Dedifferentiated amniotic fluid mesenchymal stem cell (primary cell): ENCODE data around the gene MGAT1.
"Not testable (repeated sequence)": the region's sequence is repeated elsewhere in the genome, so short reads cannot be mapped to it uniquely, and the experiment has no call there.

Experiments used
- DNase-seq: peaks from one replicate; pipeline ENCODE4 v3.0.0-alpha.2; 2016; ENCODE audit errors: extremely low spot score

Gene MGAT1

DNA sequence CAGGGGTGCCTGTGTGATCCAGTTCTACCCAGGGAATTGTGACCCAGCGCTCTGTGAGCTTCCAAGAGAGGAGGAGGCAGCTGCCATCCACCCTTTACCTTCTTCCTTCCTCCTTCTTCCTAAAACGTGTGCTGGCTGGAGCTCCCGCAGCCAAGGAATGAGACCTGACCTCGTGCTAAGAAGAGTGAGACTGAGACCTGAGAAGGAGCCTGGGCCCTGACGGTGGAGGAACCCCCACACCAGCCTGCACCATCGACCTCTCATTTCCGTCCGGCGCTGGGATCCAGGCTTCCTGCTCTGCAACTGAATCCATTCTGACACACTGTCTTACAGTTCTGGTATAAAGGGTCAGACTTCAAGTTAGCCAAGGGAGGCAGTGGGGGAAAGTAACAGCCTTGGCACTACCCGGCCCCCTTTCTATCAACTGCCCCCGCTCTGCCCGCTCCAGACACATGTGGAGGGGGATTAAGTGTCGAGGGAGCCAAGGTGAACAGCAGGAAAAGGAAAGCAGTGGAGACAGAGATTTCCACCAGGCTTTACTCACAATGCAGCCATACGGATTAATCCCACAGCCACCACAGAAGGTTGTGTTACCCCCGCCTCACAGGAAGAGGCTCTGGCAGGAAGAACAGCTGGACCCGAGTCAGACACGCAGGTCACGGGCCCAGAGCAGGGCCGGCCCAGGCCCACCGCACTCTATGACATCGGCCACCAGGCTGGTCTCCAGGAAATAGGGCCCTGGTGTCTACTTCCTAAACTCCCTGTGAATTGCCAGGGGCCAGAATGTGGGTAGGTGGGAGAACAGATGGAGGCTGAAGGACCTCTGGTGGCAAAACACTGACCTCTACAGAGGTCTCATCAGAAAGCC, 15.8 kb downstream of the MGAT1 start:
- no peak for DNase-seq

DNA sequence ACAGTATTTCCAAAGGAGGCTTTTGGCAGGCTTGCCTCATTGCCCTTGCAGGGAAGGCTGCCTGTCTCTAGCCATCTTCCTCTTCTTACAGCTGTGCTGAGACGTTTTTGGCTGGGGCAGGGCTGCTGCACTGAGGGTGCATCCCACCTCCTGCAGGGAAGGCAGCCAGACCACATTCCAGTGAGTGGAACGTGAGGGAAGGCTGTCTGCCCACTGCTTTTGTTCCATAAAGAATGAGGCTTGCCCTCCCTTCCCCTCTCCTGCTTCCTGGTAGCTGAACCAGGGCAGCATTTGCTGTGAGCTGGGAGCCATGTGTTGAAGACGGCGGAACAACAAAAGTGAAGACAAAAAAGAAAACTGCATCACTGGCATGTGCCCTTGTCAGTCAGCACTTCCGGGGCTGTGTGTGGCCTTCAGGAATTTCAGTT, 16.8 kb downstream of the MGAT1 start:
- peak; percentile 33 for DNase-seq

DNA sequence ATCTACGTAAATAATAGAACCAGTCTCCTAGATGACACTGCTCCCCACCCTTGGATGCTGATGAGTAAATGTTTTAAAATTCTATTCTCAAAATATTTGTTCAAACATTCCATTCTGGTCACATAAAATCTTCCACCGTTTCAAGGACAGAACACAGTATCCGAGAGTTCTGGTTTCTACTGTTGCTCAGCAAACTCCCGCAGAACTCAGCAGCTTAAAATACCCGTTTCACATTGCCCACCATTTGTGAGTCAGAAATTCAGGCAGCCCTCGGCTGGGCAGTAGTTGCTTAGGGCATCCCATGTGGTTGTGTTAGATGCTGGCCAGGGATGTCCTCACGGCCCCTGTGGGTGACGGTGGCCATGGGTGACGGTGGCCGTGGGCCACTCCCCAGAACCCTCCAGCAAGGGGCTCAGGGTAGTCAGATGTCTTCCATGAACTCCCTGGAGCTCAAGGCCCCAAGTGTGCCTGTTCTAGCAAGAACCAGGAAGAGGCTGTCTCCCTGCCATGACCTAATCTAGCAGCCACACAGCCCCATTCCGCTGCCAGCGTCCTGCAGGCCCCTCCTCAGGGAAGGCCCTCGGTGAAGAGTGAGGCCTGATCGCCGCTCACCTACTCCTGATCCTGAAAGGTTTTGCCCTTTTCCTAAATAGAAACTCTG, 17.4 kb downstream of the MGAT1 start:
- DNase-seq, result peak; percentile 75

DNA sequence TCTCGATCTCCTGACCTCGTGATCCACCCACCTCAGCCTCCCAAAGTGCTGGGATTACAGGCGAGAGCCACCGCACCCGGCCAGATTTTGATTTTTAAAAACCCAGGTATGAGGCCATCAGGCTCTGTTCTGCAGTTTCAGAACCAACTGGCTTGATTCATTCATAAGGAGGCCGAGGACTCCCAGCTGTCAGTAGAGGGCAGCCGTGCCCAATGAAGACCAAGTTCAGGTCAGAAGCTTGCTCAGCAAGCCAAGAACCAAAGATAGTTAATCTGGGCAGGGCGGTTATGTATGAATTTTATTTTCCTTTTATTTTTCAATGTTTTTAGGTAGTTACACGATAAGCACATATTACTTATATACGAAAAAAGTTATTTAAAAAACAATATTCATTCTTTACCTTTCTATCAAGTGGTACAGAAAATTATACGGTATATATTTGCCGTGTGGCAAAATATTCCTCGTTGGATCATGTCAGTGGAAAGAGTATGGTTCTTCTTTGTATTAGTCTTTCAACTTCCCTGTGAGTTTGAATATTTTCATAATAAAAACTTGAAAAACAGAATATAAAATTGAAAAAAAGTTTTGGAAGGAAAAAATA, 18.0 kb downstream of the MGAT1 start:
- peak; percentile 88 for DNase-seq

DNA sequence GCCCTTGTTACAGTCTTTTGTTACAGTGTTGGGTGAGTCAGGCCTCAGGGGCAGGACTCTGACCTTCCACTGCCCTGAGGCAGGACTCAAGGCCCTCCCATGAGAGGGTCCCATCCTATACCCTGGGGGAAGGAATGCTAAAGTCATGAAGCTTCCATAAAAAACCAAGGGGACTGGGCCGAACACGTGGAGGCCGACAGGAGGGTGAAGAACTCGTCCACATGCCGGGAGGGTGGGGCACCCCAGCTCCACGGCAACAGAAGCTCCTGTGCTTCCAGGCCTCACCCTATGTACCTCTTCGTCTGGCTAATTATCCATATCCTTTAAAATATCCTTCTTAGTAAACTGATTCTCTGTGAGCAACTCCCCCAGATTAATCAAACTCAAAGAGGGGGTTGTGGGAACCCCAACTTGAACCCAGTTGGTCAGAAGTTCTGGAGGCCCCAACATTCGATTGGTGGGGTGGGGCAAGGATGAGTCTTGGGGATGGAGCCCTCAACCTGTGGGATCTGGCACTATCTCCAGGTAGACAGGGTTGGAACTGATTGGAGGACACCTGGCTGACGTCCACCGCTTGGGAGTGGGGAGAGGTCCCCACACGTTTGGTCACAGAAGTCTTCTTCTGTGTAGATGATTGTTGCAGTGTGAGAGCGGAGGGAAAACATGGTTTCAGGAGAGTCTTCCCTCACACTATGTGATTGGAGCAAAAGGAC, 19.1 kb downstream of the MGAT1 start:
- DNase-seq, result no peak

DNA sequence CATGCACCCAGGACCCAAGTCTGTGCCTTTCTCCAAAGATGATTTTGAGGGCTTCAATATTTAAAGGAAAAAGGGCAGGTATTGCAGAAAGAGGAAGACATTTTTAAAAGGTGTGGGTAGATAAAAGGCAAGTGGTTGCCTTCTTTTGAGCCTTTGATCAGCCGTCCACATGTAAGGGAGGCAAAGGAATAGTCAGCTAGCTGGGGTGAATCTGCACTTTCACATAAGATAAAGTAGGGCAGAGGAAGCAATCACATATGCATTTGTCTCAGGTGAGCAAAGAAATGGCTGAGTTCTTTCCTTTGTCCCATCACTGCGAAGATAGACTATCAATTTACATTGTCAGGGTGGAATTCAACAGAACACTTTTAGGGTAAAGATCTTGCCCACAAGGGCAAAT, 19.9 kb downstream of the MGAT1 start:
- DNase-seq, result no peak

DNA sequence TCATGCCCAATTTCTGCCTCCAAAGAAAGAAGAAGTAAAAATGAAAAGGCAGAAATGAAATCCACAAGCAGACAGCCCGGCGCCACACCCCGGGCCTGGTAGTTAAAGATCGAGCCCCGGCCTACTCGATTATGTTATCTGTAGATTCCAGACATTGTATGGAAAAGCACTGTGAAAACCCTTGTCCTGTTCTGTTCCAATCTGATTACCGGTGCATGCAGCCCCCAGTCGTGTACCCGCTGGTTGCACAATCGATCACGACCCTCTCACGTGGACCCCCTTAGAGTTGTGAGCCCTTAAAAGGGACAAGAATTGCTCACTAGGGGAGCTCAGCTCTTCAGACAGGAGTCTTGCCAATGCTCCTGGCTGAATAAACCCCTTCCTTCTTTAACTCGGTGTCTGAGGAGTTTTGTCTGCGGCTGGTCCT, 20.7 kb downstream of the MGAT1 start:
- not testable (repeated sequence) for DNase-seq

DNA sequence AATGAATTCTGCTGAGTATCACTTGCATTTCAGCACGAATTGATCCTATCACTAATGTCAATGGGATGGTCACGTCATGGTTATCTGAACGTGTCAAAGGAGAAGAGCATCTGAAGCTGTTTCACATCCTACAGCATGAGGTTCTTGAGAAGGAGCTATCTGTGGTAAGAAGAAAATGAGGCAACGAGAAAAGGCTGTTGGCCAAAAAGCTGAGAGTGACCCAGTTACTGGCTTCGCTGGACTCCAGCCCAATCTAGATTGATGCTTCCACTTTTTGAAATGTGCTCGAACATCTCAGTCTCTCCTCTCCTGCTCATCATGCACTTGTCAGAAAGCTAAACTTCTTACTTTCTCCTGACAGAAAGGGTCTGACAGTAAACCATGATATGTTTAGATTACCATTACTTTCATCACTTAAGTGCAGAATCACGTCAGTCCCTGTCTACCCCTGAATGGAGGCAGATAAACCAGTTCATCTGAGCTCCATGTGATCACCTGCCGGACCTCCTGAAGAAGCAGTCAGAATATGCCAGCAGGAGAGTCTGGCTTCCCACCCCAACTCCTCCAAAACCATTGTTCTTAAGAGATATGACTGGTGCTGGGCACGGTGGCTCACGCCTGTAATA, 22.5 kb downstream of the MGAT1 start:
- DNase-seq, result no peak

DNA sequence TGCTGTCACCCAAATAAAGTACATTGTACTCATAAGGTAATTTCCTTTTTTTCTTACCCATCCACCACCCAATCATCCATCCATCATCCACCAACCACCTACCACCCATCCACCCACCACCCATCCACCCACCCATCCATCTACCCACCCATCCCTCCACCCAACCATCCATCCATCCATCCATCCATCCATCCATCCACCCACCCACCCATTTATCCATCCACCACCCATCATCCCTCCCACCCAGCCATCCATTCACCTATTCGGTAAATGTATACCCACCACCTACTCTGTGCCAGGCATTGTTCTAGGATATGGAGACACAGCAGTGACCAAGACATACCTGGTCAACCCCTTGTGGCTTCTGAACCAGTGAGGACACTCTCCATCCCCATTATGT, 25.1 kb downstream of the MGAT1 start:
- DNase-seq, result no peak

DNA sequence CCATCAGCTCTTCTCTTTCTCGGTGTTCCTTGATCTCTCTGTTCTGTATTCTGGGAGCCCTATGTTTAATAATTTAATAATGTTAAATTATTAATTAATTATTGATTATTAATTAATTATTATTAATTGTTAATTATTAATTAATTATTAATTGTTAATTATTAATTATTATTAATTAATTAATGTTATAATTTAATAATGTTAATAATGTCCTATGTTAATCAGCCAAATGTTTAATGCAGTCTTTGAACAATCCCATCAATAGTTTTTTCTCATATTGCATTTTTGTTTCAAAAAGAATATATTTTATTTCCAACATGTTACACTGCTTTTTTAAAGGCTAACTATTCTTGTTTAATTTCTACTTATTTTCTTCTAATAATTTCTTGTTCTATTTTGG, 26.2 kb downstream of the MGAT1 start:
- no peak for DNase-seq

DNA sequence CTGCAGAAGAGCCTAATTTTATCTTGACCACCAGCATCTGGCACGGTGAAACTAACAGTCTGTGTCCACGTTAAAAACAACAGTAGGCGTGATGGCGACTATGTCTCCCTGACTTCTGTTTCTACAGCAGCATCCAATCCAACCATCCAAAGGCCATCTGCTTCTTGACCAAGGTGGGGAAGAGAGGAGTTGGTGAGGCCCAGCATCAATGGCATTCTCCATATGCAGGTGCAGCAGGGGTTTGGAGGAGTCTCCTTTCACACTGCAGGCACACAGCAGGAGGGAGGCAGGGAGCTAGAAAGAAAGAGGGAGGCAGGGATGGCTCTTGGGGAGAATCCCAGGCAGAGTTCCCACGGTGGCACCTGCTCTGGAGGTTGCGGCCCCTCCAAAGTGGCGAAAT, 27.0 kb downstream of the MGAT1 start:
- no peak for DNase-seq

DNA sequence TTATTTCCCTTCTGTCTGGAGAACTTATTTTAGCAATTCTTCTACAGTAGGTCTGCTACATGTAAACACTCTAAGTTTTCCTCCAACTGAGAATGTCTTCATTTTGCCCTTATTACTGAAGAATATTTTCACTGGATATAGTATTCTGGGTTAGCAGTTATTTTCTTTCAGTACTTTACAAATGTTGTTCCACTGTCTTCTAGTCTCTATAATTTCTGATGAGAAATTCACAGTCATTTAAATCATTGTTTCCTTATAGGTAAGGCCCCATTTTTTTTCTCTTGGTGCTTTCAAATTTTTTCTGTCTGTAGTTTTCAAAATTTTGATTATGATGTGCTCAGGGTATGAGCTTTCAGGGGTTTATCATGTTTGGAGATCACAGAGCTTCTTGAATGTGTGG, 30.8 kb downstream of the MGAT1 start:
- no peak for DNase-seq

DNA sequence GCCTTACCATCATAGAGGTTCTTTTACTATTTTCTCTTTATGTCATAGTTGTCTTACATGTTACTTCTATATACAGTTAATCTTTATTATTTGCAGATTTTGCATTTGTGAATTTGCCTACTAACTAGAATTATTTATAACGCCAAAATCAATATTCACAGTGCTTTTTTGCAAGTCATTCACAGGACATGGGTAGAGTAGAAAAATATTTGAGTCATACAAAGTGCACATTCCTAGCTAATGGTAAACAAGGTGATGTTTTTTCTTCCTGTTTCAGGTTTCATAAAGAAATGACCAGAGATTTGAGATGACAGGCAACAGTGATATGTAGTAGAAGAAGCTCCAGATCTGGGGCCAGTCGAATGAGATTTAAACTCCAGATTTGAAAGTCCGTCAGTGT, 32.8 kb downstream of the MGAT1 start:
- DNase-seq, result no peak

DNA sequence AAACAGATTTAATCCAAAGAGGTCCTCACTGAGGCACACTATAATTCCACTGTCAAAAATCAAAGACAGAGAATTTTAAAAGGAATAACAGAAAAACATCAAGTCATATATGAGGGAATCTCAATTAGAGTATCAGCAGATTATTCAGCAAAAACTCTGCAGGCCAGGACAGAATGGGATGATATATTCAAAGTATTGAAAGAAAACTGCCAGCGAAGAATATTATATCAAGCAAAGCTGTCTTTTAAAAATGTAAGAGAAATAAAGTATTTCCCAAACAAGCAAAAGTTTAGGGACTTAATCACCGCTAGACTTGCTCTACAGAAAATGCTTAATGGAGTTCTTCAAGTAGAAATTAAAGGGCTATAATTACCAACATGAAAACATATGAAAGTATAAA, 47.0 kb downstream of the MGAT1 start:
- DNase-seq, result no peak

DNA sequence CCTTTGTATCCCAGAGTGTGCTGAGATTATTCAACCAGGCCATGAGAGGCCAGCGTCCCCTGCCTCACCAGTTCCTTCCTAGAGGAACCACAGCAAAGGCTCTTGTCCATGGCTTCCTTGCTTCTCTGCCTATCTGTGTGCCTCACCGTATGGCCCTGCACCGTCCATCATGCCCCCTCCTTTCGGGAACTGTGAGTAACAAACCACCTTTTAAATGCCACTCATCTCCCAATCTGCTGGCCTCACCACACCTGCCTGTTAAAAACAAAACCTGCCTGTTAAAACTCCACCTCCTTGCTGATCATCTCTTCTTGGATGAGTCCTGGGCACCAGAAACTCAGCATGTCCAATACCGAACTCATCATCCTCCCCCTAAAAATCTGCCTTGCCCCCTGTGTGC, 58.4 kb downstream of the MGAT1 start:
- no peak for DNase-seq

DNA sequence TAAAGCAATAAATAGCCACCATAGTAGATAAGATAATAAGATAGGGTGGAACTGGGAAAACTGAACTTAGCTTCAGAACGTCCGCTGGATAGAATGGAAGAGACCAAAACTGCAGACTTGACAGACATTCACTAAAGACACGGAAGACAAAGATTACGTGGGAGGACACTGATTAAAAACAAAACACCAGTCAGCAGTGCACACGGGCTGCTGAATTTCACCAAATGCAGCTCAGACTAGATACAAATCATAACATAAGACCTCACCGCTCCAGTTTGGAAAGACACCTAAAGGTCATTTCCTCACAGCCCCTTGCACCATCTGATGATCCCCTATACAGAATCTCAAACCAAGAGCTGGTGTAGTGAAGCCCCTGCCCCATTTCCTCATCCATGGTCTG, 59.9 kb downstream of the MGAT1 start:
- no peak for DNase-seq

DNA sequence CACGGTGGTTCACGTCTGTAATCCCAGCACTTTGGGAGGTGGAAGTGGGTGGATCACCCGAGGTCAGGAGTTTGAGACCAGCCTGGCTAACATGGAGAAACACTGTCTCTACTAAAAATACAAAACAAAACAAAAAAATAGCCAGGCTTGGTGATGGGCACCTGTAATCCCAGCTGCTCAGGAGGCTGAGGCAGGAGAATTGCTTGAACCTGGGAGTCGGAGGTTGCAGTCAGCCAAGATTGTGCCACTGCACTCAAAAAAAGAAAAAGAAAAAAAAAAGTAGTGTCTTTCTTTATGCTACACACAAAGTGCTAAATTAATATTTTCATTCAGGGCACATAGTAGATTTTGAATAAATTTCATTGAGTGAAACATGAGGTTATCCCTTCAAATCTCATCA, 61.7 kb downstream of the MGAT1 start:
- not testable (repeated sequence) for DNase-seq

DNA sequence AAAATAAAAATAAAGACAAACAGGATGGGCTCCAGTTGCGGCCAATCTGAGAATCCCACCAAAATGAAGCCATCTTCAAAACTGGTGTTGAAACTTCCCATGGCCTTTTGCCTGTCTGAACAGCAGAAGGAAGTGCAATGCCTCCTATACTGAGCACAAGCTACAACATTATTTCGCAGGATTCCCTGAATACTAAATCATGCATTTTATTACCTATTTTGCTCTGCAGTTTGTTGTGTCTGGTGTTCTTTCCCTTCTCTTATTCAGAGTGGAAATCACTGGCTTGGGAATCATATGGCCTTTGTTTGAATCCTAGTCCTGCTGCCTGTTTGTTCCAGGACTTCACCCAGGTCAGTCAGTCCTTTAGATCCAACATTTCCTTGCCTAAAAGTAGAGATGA, 62.6 kb downstream of the MGAT1 start, which contains the start of gene OR2Y1:
TSS of gene OR2Y1 (minus strand) at position 101 of the 400 bp plus-strand sequence. CDS start at position 101, 0 bp downstream.
- DNase-seq, result no peak

DNA sequence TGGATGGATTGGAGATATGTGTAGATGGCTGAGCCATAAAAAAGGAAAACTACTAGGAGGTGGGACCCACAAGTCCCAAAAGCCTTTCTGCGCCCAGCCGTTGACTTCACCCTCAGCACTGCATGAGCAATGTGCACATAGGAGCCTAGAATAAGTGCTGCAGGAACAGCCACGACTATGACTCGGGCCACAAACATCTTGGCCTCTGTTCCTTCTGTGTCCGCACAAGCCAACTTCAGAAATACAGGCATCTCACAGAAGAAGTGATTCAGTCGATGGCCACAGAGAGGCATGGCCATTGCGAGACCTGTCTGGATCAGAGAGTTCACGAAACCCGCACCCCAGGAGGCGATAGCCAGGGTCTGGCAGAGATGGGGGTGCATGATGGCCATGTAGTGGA, 63.3 kb downstream of the MGAT1 start:
- DNase-seq, result no peak

DNA sequence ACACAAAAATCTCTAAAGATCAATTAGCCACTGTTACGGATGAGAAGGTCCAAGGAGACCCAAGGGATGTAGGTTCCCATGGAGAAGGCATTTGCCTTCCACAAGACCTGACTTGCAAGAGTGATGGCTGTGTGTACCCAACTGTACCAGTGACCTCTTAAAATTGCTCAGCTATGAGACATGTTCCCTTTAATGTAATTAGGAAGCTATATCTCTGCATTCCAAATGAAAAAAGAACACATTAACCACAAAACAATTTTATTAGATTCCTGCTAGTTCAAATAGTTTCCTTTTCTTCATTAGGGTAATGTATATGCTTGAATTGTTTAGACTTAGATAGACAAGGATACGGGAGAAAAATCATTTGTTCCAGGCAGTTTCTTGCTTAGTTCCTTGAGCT, 66.1 kb downstream of the MGAT1 start:
- no peak for DNase-seq
